ENCODE results near the gene PARP3. TPM values are rescaled to one million over a fixed set of nuclear protein-coding genes. Genes with fewer than 3 reads are reported as not detected.

PARP3 gene
- total RNA-seq, 4 donors from 2014 or later = 100 to 157 (median 137) TPM

GRCh38 chr3:51969841-51970240 lies 27.7 kb downstream of the PARP3 start:
- TF ChIP-seq CTCF (IDR thresholded peaks at IDR 0.05) (no peak), POLR2A (IDR thresholded peaks at IDR 0.05) (no peak)
- DNase-seq = no peak
- Histone ChIP-seq H3K36me3 (no peaks in the 10 kb centered on the region), H3K4me1 (peaks cover 4 to 36% (median 14%) of the 10 kb centered on the region in 4 donors), H3K9me3 (no peaks in the 10 kb centered on the region), H3K27me3 (no peaks in the 10 kb centered on the region), H3K27ac (no peak overlapping the region), H3K4me3 (no peak overlapping the region)

- no peaks in the 10 kb centered on the region for H3K36me3 ChIP-seq
- H3K9me3 ChIP-seq = no peaks in the 10 kb centered on the region
- peaks cover 4 to 41% (median 15%) of the 10 kb centered on the region in 4 donors for H3K4me1 ChIP-seq
- no peak for DNase-seq
- no peak overlapping the region for H3K27ac ChIP-seq
- no peaks in the 10 kb centered on the region for H3K27me3 ChIP-seq
- no peak for TF ChIP-seq CTCF (IDR thresholded peaks at IDR 0.05)
- no peak for TF ChIP-seq POLR2A (IDR thresholded peaks at IDR 0.05)
- H3K4me3 ChIP-seq = no peak overlapping the region
Observed at GRCh38 chr3:51970606-51971300, 28.6 kb downstream of the PARP3 start.

- Histone ChIP-seq H3K27me3 (no peaks in the 10 kb centered on the region), H3K4me1 (peaks cover 4 to 42% (median 17%) of the 10 kb centered on the region in 4 donors), H3K36me3 (no peaks in the 10 kb centered on the region), H3K27ac (no peak overlapping the region), H3K9me3 (no peaks in the 10 kb centered on the region), H3K4me3 (no peak overlapping the region)
- no peak for TF ChIP-seq CTCF (IDR thresholded peaks at IDR 0.05)
- no peak for TF ChIP-seq POLR2A (IDR thresholded peaks at IDR 0.05)
- DNase-seq = no peak
Observed at GRCh38 chr3:51971350-51971749, 29.2 kb downstream of the PARP3 start.

- Histone ChIP-seq H3K4me1 (peaks cover 4 to 26% (median 10%) of the 10 kb centered on the region in 4 donors), H3K36me3 (no peaks in the 10 kb centered on the region), H3K4me3 (peak overlapping the region; percentile 51 to 85 (median 77)), H3K27ac (peak overlapping the region; percentile 79 to 92 (median 90)), H3K27me3 (no peaks in the 10 kb centered on the region), H3K9me3 (no peaks in the 10 kb centered on the region)
- peak in 1 of 3 donors; percentile 59 for DNase-seq
- TF ChIP-seq CTCF (IDR thresholded peaks at IDR 0.05) (no peak), POLR2A (IDR thresholded peaks at IDR 0.05) (no peak)
Observed at GRCh38 chr3:51974277-51974962, 32.3 kb downstream of the PARP3 start.

GRCh38 chr3:51974963-51975851 lies 33.0 kb downstream of the PARP3 start, which contains the start of gene ABHD14A:
TSS of gene ABHD14A (plus strand) at chr3:51975064. CDS start at chr3:51975136, 72 bp downstream.
- peak within 1 kb of the TSS; percentile 51 to 85 (median 77) for H3K4me3 ChIP-seq
- no peaks in the 10 kb centered on the region for H3K27me3 ChIP-seq
- H3K36me3 ChIP-seq = no peaks in the 10 kb centered on the region
- H3K9me3 ChIP-seq = no peaks in the 10 kb centered on the region
- H3K4me1 ChIP-seq = peaks cover 4 to 28% (median 10%) of the 10 kb centered on the region in 4 donors
- TF ChIP-seq CTCF (IDR thresholded peaks at IDR 0.05) (peak in 3 of 6 experiments; percentile 5 to 22 (median 17)), POLR2A (IDR thresholded peaks at IDR 0.05) (peak; percentile 88 to 92)
- peak within 1 kb of the TSS; percentile 79 to 92 (median 90) for H3K27ac ChIP-seq
- peak; percentile 61 to 94 (median 91) for DNase-seq
